Right cardiac atrium (tissue), 5 donors: Measurements from ENCODE around the gene HPS6. TPM values are rescaled to one million over a fixed set of nuclear protein-coding genes. Genes with fewer than 3 reads are reported as not detected.
A peak's percentile ranks its signal among the peaks of the same experiment; 100 is the strongest.
"Not testable (repeated sequence)": the region's sequence is repeated elsewhere in the genome, so short reads cannot be mapped to it uniquely, and the experiment has no call there.

ENCODE experiments used
- ATAC-seq, 2 donors: fragments of 200-7000 bp; cut with Tn5 transposase; one replicate each; pipeline versions ENCODE4 v1.8.0 to v1.9.1; 2020; ENCODE audit warnings: moderate library complexity in 2 of 2, mild to moderate bottlenecking in 1 of 2
- DNase-seq, 3 donors: peaks; one replicate each; pipeline ENCODE4 v3.0.0-alpha.2; 2020
- H3K27ac ChIP-seq: one replicate; pipeline ENCODE4 v1.5.1; 2013; ENCODE audit warnings: mild to moderate bottlenecking, low read length, control low read depth, moderate library complexity
- H3K27me3 ChIP-seq: one replicate; pipeline ENCODE4 v1.6.1; 2013; ENCODE audit not compliant: control insufficient read depth, insufficient read depth
- H3K4me1 ChIP-seq: one replicate; pipeline ENCODE4 v1.6.1; 2013; ENCODE audit warnings: low read length; ENCODE audit not compliant: control insufficient read depth, insufficient read depth
- H3K4me3 ChIP-seq: one replicate; pipeline ENCODE4 v1.5.1; 2013; ENCODE audit warnings: low read length, control low read depth
- H3K9me3 ChIP-seq: one replicate; pipeline ENCODE4 v1.6.1; 2013; ENCODE audit warnings: low read length; ENCODE audit not compliant: control insufficient read depth
- WGBS: extraction: QIAGEN DNeasy Blood & Tissue Kit; methylation state at CpG from one replicate; pipeline ENCODE4 v1.1.7; 2013; 5-methylcytosine and 5-hydroxymethylcytosine counted together
- intact Hi-C, 4 donors: fragments of 100-400 bp; cut with DNase I; formaldehyde crosslinking; loops; one replicate each; pipeline versions ENCODE4 v1.11.0 to v1.14.0; 2022 to 2023
- polyA plus RNA-seq: library from polyadenylated mRNA; stranded (reverse); fragments of 200-250 nt; gene quantifications from one replicate; pipeline ENCODE4 v1.2.3, GENCODE V29; 2013
- total RNA-seq, 4 donors: library from RNA; stranded (reverse); fragmentation: NEBNext Ultra II Directional; extraction: Animal tissue kit (Norgen Biotek cat#: 25700); gene quantifications; one replicate each; pipeline ENCODE4 v1.2.1, GENCODE V29; 2021
- donor health status: healthy with polysubstance abuse.
- donor health status: DM: no; HTN: yes; CAD: no.
- donor health status: DM: no; HTN: no; CAD: no.
- donor health status: DM: no; HTN: yes; CAD: no; lungs with severe emphysema.
- donor health status: DM: yes; HTN: yes; CAD: no.

The HPS6 gene
- total and polyA plus RNA-seq, 5 donors: 8.6 to 12.0 (median 10.8) TPM

- H3K27me3 ChIP-seq: no peaks in the 10 kb centered on the region
- intact Hi-C loops: no loop called here
- no peak for DNase-seq
- no peak for ATAC-seq
- H3K4me1 ChIP-seq: peaks cover 1% of the 10 kb centered on the region
- no peak overlapping the region for H3K4me3 ChIP-seq
- no peak overlapping the region for H3K27ac ChIP-seq
- H3K9me3 ChIP-seq: no peaks in the 10 kb centered on the region
- 95% methylated on average over 2 of the region's 2 CpGs for WGBS
These were observed 19.1 kb upstream of the HPS6 start for GRCh38 chr10:102046095-102046494.

- intact Hi-C loops, H3K9me3 ChIP-seq, H3K27me3 ChIP-seq, H3K4me1 ChIP-seq: not testable (repeated sequence)
- peak in 1 of 3 donors; percentile 67 for DNase-seq
- Histone ChIP-seq H3K4me3 (peak overlapping the region; percentile 82), H3K27ac (peak overlapping the region; percentile 93)
- 70% methylated on average over 34 of the region's 34 CpGs for WGBS
- ATAC-seq: peak in 1 of 2 donors; percentile 3
These were observed 10.1 kb upstream of the HPS6 start for GRCh38 chr10:102054881-102055646.

- H3K4me3 ChIP-seq: peak within 1 kb of the TSS; percentile 82
- H3K27ac ChIP-seq: peak within 1 kb of the TSS; percentile 93
- DNase-seq: peak; percentile 94 to 97 (median 96)
- no peaks in the 10 kb centered on the region for H3K4me1 ChIP-seq
- no peaks in the 10 kb centered on the region for H3K9me3 ChIP-seq
- H3K27me3 ChIP-seq: no peaks in the 10 kb centered on the region
- intact Hi-C loops: no loop called here
- ATAC-seq: peak; percentile 98 to 99
- WGBS: under 1% methylated on average over 79 of the region's 79 CpGs
These were observed 9.3 kb upstream of the HPS6 start, which contains the start of gene ARMH3 for GRCh38 chr10:102055647-102056419. Gene ARMH3 (minus strand): TSS chr10:102056173. CDS start chr10:102040114, 16,059 bp downstream.

GRCh38 chr10:102059987-102060386, 5.2 kb upstream of the HPS6 start:
- intact Hi-C loops: no loop called here
- H3K27me3 ChIP-seq: no peaks in the 10 kb centered on the region
- H3K4me1 ChIP-seq: no peaks in the 10 kb centered on the region
- no peaks in the 10 kb centered on the region for H3K9me3 ChIP-seq
- no peak overlapping the region for H3K4me3 ChIP-seq
- ATAC-seq (no peak), DNase-seq (no peak)
- H3K27ac ChIP-seq: no peak overlapping the region

- Histone ChIP-seq H3K27me3 (no peaks in the 10 kb centered on the region), H3K27ac (peak overlapping the region; percentile 46), H3K4me3 (no peak overlapping the region), H3K4me1 (peaks cover 12% of the 10 kb centered on the region), H3K9me3 (no peaks in the 10 kb centered on the region)
- WGBS: 51% methylated on average over 2 of the region's 2 CpGs
- intact Hi-C loops: no loop called here
- DNase-seq: no peak
- no peak for ATAC-seq
These were observed 664 bp upstream of the HPS6 start for GRCh38 chr10:102064503-102064867.

GRCh38 chr10:102065561-102066398, 631 bp downstream of the HPS6 start:
- Histone ChIP-seq H3K9me3 (no peaks in the 10 kb centered on the region), H3K4me1 (peaks cover 12% of the 10 kb centered on the region), H3K27ac (peak overlapping the region; percentile 88), H3K4me3 (peak overlapping the region; percentile 84), H3K27me3 (no peaks in the 10 kb centered on the region)
- intact Hi-C loops: no loop called here
- DNase-seq (peak; percentile 46 to 81 (median 78)), ATAC-seq (peak; percentile 46 to 63)
- WGBS: 8% methylated on average over 63 of the region's 63 CpGs

GRCh38 chr10:102066399-102067088, 1.4 kb downstream of the HPS6 start:
- Histone ChIP-seq H3K4me3 (no peak overlapping the region), H3K4me1 (peaks cover 12% of the 10 kb centered on the region), H3K27me3 (no peaks in the 10 kb centered on the region), H3K27ac (no peak overlapping the region), H3K9me3 (no peaks in the 10 kb centered on the region)
- DNase-seq: no peak
- intact Hi-C loops: no loop called here
- ATAC-seq: no peak
- WGBS: 84% methylated on average over 16 of the region's 16 CpGs

- 87% methylated on average over 18 of the region's 18 CpGs for WGBS
- no peak overlapping the region for H3K27ac ChIP-seq
- peaks cover 12% of the 10 kb centered on the region for H3K4me1 ChIP-seq
- ATAC-seq: no peak
- no peak overlapping the region for H3K4me3 ChIP-seq
- no peaks in the 10 kb centered on the region for H3K27me3 ChIP-seq
- H3K9me3 ChIP-seq: no peaks in the 10 kb centered on the region
- no peak for DNase-seq
- intact Hi-C loops: no loop called here
These were observed 2.2 kb downstream of the HPS6 start for GRCh38 chr10:102067091-102067916.

- peaks cover 12% of the 10 kb centered on the region for H3K4me1 ChIP-seq
- WGBS: 28% methylated on average over 1 of the region's 1 CpG
- intact Hi-C loops: no loop called here
These were observed 3.1 kb downstream of the HPS6 start for GRCh38 chr10:102068216-102068615.

GRCh38 chr10:102069071-102069470, 3.9 kb downstream of the HPS6 start:
- Histone ChIP-seq H3K27me3 (no peaks in the 10 kb centered on the region), H3K4me3 (no peak overlapping the region), H3K9me3 (no peaks in the 10 kb centered on the region), H3K4me1 (peaks cover 12% of the 10 kb centered on the region), H3K27ac (no peak overlapping the region)
- DNase-seq (no peak), ATAC-seq (no peak)
- intact Hi-C loops: no loop called here

More at GRCh38 chr10:102068216-102068615, 3.1 kb downstream of the HPS6 start:
- DNase-seq (peak in 2 of 3 donors; percentile 57 to 70), ATAC-seq (no peak)
- H3K27me3 ChIP-seq: no peaks in the 10 kb centered on the region
- H3K4me3 ChIP-seq: no peak overlapping the region
- no peak overlapping the region for H3K27ac ChIP-seq
- no peaks in the 10 kb centered on the region for H3K9me3 ChIP-seq
